RCC 7860 (cell line): ENCODE data around the gene PDZRN3.
"Not testable (repeated sequence)": the region's sequence is repeated elsewhere in the genome, so short reads cannot be mapped to it uniquely, and the experiment has no call there.

ENCODE experiments used
- DNase-seq: peaks from one replicate; pipeline ENCODE4 v3.0.0-alpha.2; 2015; ENCODE audit warnings: low spot score
- FAIRE-seq: peaks from 2 replicates; lab custom pipeline; 2012; peaks lifted over from hg19 to GRCh38; lab: Jason Lieb, UNC

The PDZRN3 gene

DNA sequence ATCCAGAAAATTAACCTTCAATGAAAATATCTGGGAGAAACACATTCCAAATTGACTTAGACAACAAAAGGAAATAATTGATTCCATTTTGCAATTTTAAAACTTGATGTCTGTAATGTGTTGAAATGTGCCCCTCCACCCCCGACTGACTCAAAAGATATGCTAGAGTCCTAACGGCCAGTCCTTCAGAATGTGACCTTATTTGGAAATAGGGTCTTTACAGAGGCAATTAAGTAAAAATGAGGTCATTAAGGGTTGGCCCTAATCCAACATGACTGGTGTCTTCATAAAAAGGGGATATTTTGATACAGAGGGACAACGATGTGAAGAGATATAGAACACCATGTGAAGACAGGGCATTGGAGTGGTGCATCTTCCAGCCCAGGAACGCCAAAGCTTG is 153.9 kb downstream of the PDZRN3 start:
- DNase-seq: no peak
- FAIRE-seq: no peak

DNA sequence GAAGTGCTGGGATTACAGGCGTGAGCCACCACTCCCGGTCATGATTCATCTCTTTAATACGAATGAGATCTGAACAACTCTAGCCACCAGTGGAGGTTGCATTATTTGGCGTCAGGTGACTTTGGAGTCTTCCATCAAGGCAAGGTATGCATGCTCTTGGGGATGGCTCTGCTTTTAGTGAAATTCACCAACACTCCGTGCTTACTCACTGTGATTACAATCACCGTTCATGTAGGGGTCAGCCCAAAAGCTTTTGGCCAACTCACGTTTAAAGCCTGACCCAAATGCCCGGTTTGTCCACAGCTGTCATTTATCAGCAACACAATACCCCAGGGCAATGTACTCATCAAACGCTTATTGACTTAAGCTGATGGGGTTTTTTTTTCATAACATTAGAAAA is 155.4 kb downstream of the PDZRN3 start:
- DNase-seq: no peak
- FAIRE-seq: no peak

DNA sequence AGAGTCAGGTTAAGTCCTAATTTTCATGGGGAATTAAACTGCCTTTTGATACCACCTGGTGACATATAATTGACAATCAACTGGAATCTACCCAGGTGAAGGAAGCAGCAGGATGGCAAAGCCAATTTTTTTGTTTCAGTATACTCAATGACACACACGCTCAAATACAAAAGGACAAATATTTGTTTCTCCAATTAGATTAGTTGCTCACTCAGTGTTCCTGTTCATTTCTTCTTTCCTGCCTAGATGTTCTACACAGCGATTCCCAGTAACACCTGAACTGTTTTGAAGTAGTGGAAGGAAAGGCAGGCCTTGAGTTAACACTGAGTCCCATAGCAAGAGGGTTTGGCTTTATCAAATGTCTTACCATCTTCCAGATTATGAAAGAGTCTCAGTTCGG is 157.5 kb downstream of the PDZRN3 start:
- no peak for FAIRE-seq
- DNase-seq: no peak

DNA sequence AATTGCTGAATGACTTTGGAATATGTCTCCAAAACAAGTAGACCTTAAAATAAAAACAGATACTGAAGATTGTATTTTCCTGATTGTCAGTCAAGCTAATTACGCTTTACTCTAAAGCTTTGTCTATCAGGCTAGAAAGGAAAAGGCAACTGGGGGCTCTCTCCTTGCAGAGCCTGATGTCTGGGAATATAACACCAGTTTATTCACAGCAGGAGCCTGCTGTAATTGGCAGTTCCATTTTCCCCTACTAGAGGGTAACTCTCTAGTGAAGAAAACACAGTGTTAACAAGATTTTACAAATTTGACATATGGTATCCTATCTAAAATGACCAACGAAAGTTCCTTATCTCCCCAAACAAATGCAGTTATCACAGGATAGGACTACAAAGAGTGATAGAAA is 158.8 kb downstream of the PDZRN3 start:
- FAIRE-seq (no peak), DNase-seq (no peak)

DNA sequence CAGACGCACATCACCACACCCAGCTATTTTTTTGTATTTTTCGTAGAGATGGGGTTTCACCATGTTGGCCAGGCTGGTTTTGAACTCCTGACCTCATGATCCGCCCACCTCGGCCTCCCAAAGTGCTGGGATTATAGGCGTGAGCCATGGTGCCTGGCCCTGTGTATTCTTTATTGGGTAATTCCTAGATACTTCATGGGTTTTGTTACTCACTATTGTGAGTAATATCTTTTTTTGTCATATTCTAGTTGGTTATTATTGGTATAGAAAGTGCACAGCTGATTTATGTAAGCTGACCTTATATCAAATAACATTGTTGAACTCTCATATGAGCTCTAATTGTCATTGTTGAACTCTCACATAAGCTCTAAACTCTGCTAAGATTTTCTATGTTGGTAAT is 160.6 kb downstream of the PDZRN3 start:
- FAIRE-seq, DNase-seq: not testable (repeated sequence)

DNA sequence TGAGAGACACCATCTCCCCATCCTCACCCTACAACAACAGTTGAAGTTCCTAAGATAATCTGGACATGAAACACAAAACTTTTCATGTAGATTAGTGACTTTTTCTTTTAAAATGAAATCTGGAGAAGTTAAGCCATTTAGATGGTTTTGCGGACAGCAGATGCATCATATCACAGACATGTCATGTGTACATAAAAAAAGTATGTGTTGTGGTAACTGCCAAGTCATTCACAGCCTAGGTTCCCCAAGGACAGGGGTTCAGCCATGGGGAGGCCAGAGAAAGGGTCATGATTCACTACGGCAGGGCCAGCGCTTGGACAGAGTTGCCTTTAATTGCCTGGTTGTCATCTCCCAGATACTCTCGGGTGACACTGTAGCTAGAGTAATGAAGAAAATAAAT is 163.2 kb downstream of the PDZRN3 start:
- no peak for DNase-seq
- FAIRE-seq: no peak

DNA sequence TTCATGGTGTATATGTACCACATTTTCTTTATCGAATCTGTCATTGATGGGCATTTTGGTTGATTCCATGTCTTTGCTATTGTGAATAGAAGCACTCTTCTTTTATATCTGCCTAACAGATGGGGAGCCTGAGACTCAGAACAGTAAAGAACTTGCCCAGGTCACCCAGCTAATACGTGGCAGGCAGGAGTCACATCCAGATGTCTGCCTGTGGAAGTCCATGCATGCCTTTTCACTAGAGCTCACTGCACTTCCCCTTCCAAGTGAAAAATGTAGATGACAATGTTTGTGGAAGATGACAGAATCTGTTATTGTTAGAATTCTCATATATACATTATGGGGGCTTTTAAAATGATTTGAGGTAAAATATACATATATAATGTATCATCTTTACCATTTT is 165.0 kb downstream of the PDZRN3 start:
- FAIRE-seq (no peak), DNase-seq (no peak)

DNA sequence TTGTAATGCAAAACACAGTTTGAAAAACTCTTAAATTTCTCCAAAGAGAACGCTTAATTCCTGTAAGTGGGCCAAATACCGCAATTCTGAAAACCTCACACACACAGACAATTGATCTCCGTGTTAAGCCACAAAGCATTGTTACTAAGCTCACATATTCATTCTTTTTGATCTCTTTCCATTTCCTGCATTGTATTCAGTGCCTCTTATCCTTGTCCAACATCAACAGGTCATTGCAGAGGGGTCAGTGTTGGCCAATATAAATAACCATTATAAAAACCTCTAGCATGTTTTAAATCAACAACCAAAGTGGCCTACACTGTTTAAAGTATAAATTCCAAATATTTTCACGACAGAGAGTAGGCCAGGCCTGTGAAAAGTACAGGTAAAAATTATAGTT is 171.1 kb downstream of the PDZRN3 start:
- DNase-seq (no peak), FAIRE-seq (no peak)

DNA sequence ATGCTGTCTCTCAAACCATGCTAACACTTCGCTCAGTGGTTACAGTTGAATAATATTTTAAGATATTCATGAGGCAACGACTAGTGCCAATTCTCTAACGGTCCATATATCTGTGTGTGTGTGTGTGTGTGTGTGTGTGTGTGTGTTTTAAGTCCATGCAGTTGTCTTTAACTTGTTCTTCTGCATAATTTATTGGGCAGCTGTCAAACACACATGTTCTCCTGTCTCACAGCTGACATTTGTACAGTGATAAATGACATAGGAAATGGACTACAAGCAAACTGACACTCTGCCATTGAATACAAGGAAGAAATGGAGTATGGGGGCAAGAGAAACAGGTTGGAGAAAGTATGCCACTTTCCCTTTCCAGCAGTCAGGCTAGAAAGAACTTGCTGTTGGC is 172.0 kb downstream of the PDZRN3 start:
- FAIRE-seq (no peak), DNase-seq (no peak)

DNA sequence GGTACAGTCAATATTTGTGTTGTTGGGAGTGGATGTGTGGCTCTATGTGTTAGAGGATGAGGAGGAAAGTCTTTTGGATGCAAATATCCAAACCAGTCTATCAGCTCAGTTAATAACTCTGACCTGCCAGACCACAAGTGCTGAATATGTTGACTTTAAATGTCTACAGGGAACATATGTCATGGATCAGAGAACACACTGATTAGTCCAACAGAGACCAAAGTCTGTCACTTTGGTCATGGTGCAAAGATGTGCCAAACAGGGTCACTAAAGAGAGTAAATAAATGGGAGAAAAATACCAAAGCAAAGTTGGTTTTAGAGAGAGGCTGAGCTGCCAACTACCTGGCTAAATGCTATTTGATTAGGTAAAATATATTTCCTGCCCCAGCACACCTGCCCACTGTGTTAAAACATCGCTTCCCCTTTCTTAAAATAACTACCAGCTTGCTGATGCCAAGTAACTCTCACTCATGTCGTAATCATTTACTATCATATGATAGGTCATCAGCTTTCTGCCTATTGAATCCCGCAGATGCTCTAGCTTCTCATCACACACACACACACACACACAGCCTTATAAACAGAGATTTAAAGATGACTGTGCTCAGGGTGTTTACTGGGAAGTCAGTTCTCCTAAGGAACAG is 173.3 kb downstream of the PDZRN3 start:
- DNase-seq: no peak
- no peak for FAIRE-seq

DNA sequence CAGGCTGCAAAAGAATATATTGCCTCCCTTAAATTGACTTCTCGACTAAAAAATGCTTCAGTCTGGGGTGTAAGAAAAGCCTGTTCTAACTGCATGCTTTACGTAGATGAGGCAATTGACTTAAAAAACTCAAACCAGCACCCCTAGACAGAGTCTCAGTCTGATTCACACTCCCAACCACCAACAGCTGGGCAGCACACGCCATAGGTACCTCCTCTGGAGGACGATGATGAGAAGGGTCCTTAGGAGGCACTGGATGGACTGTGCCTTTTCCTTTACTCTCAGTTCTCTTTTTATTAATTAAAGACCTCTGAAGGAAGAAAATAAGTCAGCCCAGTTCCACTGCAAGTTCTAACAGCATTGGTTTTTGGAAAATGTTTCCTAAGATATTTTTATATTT is 175.0 kb downstream of the PDZRN3 start:
- FAIRE-seq (no peak), DNase-seq (no peak)

DNA sequence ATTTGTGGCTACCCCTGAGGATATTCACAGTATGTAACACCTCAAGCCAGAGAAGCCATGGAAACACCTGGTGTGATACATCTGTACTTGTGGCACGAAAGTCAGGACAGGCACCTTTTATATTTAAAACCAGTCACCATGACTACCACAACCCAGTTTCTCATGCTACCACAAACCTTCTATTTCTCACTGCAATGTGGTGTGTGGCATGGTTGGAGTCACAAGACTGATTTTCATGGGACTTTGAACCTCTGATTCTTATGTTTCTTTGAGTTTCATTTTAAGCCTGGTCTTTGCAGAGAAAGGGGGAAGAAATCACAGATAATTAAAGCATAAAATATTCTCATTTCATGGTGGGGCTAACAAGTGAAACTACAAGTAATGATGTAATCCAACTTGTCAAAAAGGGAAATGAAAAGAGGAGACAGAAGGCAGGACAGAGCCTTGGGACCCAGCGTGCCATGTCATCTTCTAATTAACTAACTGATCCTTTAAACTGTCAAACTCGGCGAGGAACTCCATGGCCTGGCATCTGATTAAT is 175.9 kb downstream of the PDZRN3 start:
- FAIRE-seq (no peak), DNase-seq (no peak)

DNA sequence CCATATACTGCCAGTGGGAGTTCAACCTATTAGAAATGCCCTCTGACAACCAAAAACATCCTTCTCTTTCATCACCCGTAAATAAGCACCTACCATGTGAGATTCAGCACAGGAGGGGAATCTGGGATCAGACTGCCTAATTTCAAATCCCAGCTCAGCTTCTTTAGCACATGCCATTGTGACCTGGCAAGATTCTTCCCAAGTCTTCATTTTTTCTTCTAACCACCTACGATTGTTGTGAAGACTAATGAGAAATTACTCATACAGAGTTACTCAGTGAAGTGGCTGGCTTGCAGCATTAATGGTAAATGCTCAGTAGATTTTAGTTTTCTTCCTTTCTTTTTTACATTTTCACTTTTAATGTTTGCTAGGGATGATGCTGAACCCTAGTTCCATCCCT is 176.7 kb downstream of the PDZRN3 start:
- no peak for FAIRE-seq
- no peak for DNase-seq

DNA sequence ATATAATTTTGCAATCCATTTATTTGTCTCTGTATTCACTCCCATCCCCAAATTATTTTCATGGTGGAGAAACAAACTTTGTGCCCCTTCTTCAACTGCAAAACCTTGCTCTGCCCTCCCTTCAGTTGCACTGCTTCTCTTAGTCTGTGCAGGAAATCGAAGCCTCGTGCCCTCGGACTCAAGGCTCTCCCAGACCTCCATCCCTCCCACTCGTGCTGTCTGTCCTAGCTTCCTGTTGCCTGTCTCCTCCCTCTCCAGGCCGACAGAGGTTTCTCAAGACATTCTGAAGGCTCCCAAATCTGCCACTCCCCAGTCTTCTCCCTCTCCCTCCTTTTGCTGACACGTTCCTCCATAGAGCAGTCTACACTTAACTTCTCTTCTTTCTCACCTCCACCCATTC is 177.6 kb downstream of the PDZRN3 start:
- DNase-seq: no peak
- FAIRE-seq: no peak

DNA sequence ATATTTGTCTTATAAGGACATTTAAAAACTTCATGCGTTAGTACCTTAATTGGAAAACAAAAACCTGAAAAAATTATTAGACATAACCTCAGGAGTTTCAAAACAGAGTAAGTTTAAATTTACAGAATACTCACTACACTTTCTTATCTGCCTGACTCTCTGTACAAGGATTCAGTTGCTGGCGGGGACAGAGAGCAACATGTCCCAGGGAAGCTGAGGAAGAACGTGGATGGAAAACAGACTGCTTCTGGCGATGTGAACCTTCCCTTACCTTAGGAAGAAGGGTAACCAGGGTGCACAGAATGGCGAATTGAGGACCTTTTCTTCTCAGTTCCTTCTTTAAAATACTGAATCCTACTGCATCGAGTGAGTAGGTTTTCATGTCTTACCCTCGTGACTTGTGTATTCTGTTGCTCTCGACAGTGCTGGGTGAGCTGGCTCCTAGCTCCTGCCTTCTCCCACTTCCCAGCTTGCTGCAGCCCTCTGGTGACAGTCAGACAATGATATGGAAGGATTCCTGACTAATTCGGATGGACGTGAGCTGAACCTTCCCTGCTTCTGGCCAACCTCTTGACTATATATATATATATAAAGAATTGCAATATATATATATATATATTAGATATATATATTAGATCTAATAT is 178.2 kb downstream of the PDZRN3 start:
- DNase-seq: no peak
- FAIRE-seq: no peak

DNA sequence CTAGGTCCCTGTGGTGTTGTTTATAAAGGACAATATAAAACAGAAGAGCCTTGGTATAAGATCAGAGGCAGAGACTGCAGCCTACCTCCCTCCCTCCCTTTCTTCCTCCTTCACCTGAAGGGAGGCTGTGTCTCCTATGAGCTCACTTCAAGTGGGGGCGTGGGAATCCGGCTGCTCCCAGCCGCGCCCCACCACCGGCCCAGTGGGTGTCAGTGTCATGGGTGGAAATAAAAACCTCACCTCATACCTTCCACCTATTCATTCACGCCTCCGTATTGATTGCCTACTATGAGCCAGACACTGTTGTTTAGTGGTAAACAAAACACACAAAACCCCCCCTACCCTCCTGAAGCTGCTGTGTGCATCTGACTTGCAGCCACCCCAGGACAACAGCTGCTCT is 181.9 kb downstream of the PDZRN3 start:
- DNase-seq: no peak
- FAIRE-seq: no peak

DNA sequence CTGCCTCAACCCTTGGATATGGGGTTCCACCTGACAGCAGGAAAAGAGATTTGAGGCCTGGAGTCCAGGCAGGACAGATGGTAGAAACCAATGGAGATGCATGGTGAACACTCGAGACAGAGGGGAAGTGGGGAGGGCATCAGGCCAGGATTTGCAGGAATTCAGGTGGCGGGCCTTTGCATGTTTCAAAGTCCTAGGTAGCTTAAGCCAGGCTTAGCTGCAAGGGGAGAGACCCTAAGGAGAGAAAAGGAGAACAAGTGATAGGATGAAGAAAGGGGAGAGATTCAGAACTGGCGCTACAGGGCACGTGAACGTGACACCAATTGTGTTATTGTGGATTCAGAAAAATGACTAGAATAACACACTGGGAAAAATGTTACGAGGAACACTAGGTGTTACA is 182.6 kb downstream of the PDZRN3 start:
- FAIRE-seq (no peak), DNase-seq (no peak)

DNA sequence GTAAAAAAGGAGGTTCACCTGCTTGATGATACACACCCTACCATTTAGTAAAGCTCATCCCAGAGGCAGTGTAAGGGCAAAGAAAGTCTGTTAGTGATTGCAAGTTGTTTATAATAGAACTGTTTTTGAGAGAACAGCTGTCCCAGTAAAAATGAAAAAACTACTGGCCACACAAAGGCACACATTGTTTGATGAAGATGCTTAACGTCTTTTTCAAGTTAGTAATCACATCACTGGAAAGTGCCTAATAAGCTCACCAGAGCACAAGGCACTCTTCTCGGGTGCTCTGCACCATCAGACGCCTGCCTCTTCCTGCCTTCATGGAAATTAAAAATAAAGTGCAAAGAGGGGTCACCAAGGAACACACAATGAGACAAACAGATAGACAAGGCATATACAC is 186.9 kb downstream of the PDZRN3 start:
- FAIRE-seq: no peak
- no peak for DNase-seq

DNA sequence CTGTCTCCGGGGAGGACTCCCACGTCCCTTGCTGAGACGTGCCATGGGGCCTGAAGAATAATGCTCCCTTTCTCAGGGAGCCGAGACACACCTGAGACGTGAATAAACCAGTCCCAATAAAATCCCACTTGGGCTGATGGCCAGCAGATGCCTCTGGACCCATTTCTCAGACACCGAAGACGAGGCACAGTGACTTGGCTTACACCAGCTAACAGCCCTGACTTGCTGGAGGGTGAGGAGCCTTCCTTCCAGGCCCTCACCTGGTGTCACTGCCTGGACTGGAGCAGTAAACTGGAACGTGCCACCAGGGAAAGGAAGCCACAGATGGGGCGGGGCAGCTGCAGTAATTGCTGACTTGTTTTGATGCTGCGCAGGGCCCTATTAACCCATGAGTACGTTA is 189.7 kb downstream of the PDZRN3 start:
- FAIRE-seq: no peak
- DNase-seq: no peak

DNA sequence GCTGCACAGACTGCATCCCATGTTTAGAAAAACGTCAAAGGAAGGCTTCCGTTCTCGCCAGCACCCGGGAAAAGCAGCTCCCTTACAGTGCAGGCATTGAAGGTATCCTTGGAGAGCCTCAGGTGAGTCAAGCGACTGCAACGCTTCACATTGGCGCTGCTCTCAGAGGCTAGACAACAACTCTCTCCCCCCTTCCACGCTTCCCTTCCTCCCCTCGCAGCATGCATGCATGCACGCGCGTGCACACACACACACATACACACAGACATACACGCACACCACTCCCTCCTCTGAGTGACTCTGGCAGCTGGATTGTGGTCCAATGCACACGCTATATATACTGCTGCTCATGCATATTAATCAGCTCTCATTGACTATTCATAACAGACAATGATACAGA is 191.1 kb downstream of the PDZRN3 start:
- FAIRE-seq: no peak
- no peak for DNase-seq

DNA sequence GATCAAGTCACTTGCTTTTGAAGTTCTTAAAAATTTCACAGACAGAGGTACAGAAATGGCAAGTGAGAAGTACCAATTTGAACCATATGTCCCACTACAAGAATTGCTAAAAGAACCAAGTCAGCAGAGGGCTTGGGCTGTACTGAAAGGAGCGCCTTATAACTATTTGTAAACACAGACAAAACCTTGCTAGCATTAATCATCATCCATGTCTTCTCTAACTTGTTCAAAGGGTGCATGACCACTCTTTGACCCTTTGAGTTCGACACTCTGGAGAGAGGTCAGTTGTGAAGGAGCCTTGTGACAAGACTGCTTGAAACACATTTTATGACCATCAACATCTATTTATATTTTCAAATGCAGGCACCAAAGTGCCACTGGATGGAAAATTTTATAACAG is 191.7 kb downstream of the PDZRN3 start:
- no peak for DNase-seq
- FAIRE-seq: no peak

DNA sequence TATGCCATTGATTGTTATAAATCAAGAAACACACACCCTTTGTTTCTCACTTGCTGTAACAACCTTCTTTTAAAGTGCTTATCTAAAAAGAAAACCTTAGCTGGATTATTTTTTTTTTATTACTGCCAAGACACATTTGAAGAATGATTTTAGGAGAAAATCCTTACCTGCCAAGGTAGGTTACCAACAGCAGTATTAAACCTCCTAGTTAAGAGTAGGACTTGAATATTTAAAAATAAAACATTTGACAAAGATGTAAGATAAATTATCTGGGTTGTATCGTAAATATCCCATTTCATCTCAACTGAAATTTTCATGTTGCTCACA is 192.1 kb downstream of the PDZRN3 start:
- DNase-seq: no peak
- FAIRE-seq: no peak
